Trophoblast cell (in vitro differentiated cells and primary cell): ENCODE measurements around the gene RYR1.
A peak's percentile ranks its signal among the peaks of the same experiment; 100 is the strongest.

Experiments
- DNase-seq, 2 donors: peaks; one replicate each; pipeline ENCODE4 v3.0.0-alpha.2; 2016
- H2AFZ ChIP-seq: 2 replicates; pipeline ENCODE4 v1.6.1; 2013; ENCODE audit warnings: low read length, moderate library complexity, mild to moderate bottlenecking; ENCODE audit not compliant: insufficient read depth, poor library complexity
- H2AK5ac ChIP-seq: 2 replicates; pipeline ENCODE4 v1.6.1; 2013; ENCODE audit warnings: mild to moderate bottlenecking, low read length
- H2BK120ac ChIP-seq: 2 replicates; pipeline ENCODE4 v1.6.1; 2013; ENCODE audit warnings: low read length, mild to moderate bottlenecking, moderate library complexity; ENCODE audit not compliant: insufficient read depth, poor library complexity
- H2BK12ac ChIP-seq: 2 replicates; pipeline ENCODE4 v1.6.1; 2013; ENCODE audit warnings: mild to moderate bottlenecking, low read length, moderate library complexity
- H2BK5ac ChIP-seq: 2 replicates; pipeline ENCODE4 v1.6.1; 2013; ENCODE audit warnings: low read length, low read depth, moderate library complexity, mild to moderate bottlenecking; ENCODE audit not compliant: poor library complexity
- H3K14ac ChIP-seq: 2 replicates; pipeline ENCODE4 v1.6.1; 2013; ENCODE audit warnings: mild to moderate bottlenecking, low read length
- H3K18ac ChIP-seq: 2 replicates; pipeline ENCODE4 v1.6.1; 2013; ENCODE audit warnings: mild to moderate bottlenecking, low read length
- H3K23ac ChIP-seq: 2 replicates; pipeline ENCODE4 v1.6.1; 2013; ENCODE audit warnings: low read length
- H3K27ac ChIP-seq: 2 replicates; pipeline ENCODE4 v1.5.1; 2013; ENCODE audit warnings: low read depth, mild to moderate bottlenecking, inconsistent platforms, low read length, moderate library complexity
- H3K27me3 ChIP-seq: 2 replicates; pipeline ENCODE4 v1.6.1; 2013; ENCODE audit warnings: inconsistent platforms, mild to moderate bottlenecking, low read length, moderate library complexity; ENCODE audit not compliant: insufficient read depth
- H3K36me3 ChIP-seq, 2 experiments: 1 replicate in 1 of 2; 2 replicates in 1 of 2; pipeline ENCODE4 v1.6.1; 2013; ENCODE audit warnings: low read length in 2 of 2, mild to moderate bottlenecking in 2 of 2, moderate library complexity in 1 of 2; ENCODE audit not compliant: insufficient read depth in 2 of 2, control insufficient read depth in 1 of 2
- H3K4ac ChIP-seq: 2 replicates; pipeline ENCODE4 v1.6.1; 2013; ENCODE audit warnings: low read depth, mild to moderate bottlenecking, low read length, moderate library complexity
- H3K4me1 ChIP-seq, 2 experiments: 1 replicate in 1 of 2; 2 replicates in 1 of 2; pipeline ENCODE4 v1.6.1; 2013; ENCODE audit warnings: low read length in 2 of 2, mild to moderate bottlenecking in 2 of 2, moderate library complexity in 1 of 2; ENCODE audit not compliant: insufficient read depth in 2 of 2, control insufficient read depth in 1 of 2
- H3K4me2 ChIP-seq: 2 replicates; pipeline ENCODE4 v1.6.1; 2013; ENCODE audit warnings: inconsistent platforms, mild to moderate bottlenecking, low read length, moderate library complexity
- H3K4me3 ChIP-seq: 2 replicates; pipeline ENCODE4 v1.5.1; 2013; ENCODE audit warnings: mild to moderate bottlenecking, low read depth, low read length, inconsistent platforms
- H3K79me1 ChIP-seq: one replicate; pipeline ENCODE4 v1.6.1; 2013; ENCODE audit warnings: low read length
- H3K79me2 ChIP-seq: 2 replicates; pipeline ENCODE4 v1.6.1; 2013; ENCODE audit warnings: low read length, mild to moderate bottlenecking; ENCODE audit not compliant: control insufficient read depth, insufficient read depth, poor library complexity
- H3K9ac ChIP-seq: 2 replicates; pipeline ENCODE4 v1.6.1; 2013; ENCODE audit warnings: mild to moderate bottlenecking, low read length
- H3K9me3 ChIP-seq: 2 replicates; pipeline ENCODE4 v1.6.1; 2013; ENCODE audit warnings: low read depth, mild to moderate bottlenecking, control low read depth, inconsistent platforms, low read length; ENCODE audit not compliant: insufficient read depth
- H4K12ac ChIP-seq: 2 replicates; pipeline ENCODE4 v1.6.1; 2013; ENCODE audit warnings: low read depth, mild to moderate bottlenecking, low read length, moderate library complexity
- H4K8ac ChIP-seq: 2 replicates; pipeline ENCODE4 v1.6.1; 2013; ENCODE audit warnings: low read depth, mild to moderate bottlenecking, low read length, moderate library complexity
- H4K91ac ChIP-seq: one replicate; pipeline ENCODE4 v1.6.1; 2013; ENCODE audit warnings: low read depth, mild to moderate bottlenecking, low read length, moderate library complexity
- WGBS: extraction: QIAGEN DNeasy Blood & Tissue Kit; methylation state at CpG from one replicate; pipeline ENCODE4 v1.1.7; 2013; ENCODE audit warnings: missing lambda C conversion rate; ENCODE audit not compliant: insufficient read length, insufficient coverage; ENCODE audit errors: extremely low coverage; 5-methylcytosine and 5-hydroxymethylcytosine counted together

RYR1 gene

GRCh38 chr19:38466050-38466449, 32.6 kb downstream of the RYR1 start:
- WGBS, result no CpG with 5 or more reads among the region's 26 CpGs
- Histone ChIP-seq H4K12ac (no peak overlapping the region), H3K4me1 (no peaks in the 10 kb centered on the region), H2AK5ac (no peak overlapping the region), H3K36me3 (no peaks in the 10 kb centered on the region), H3K4ac (no peak overlapping the region), H3K23ac (no peak overlapping the region), H3K9me3 (peaks cover 9% of the 10 kb centered on the region), H3K14ac (no peak overlapping the region), H2BK120ac (no peak overlapping the region), H3K4me2 (no peak overlapping the region), H4K91ac (no peak overlapping the region), H2BK5ac (no peak overlapping the region), H3K4me3 (no peak overlapping the region), H3K27ac (no peak overlapping the region), H2AFZ (no peak overlapping the region), H3K9ac (no peak overlapping the region), H3K79me2 (no peaks in the 10 kb centered on the region), H3K18ac (no peak overlapping the region), H4K8ac (no peak overlapping the region), H3K27me3 (no peaks in the 10 kb centered on the region), H3K79me1 (no peaks in the 10 kb centered on the region), H2BK12ac (no peak overlapping the region)
- DNase-seq, result no peak

GRCh38 chr19:38467541-38468525, 34.3 kb downstream of the RYR1 start:
- Histone ChIP-seq H4K91ac (no peak overlapping the region), H3K9ac (no peak overlapping the region), H3K23ac (no peak overlapping the region), H3K9me3 (peaks cover 9% of the 10 kb centered on the region), H3K4me2 (no peak overlapping the region), H2BK5ac (no peak overlapping the region), H2BK12ac (no peak overlapping the region), H3K79me1 (no peaks in the 10 kb centered on the region), H3K36me3 (no peaks in the 10 kb centered on the region), H3K14ac (no peak overlapping the region), H3K27me3 (no peaks in the 10 kb centered on the region), H3K18ac (no peak overlapping the region), H3K79me2 (no peaks in the 10 kb centered on the region), H2AK5ac (no peak overlapping the region), H3K4ac (no peak overlapping the region), H2AFZ (no peak overlapping the region), H2BK120ac (no peak overlapping the region), H3K4me1 (no peaks in the 10 kb centered on the region), H3K27ac (no peak overlapping the region), H4K8ac (no peak overlapping the region), H3K4me3 (peak overlapping the region; percentile 4), H4K12ac (no peak overlapping the region)
- 100% methylated on average over 1 of the region's 17 CpGs for WGBS
- no peak for DNase-seq

GRCh38 chr19:38469151-38469550, 35.7 kb downstream of the RYR1 start:
- H3K18ac ChIP-seq, result no peak overlapping the region
- H2AFZ ChIP-seq, result no peak overlapping the region
- no peaks in the 10 kb centered on the region for H3K36me3 ChIP-seq
- no peak overlapping the region for H3K23ac ChIP-seq
- no peak overlapping the region for H4K8ac ChIP-seq
- no peaks in the 10 kb centered on the region for H3K4me1 ChIP-seq
- H3K4me2 ChIP-seq, result no peak overlapping the region
- H2BK5ac ChIP-seq, result no peak overlapping the region
- no peak overlapping the region for H3K14ac ChIP-seq
- no peak overlapping the region for H2BK120ac ChIP-seq
- no peak overlapping the region for H4K91ac ChIP-seq
- no peaks in the 10 kb centered on the region for H3K27me3 ChIP-seq
- H3K79me1 ChIP-seq, result no peaks in the 10 kb centered on the region
- H4K12ac ChIP-seq, result no peak overlapping the region
- H3K9me3 ChIP-seq, result peaks cover 9% of the 10 kb centered on the region
- H3K4ac ChIP-seq, result no peak overlapping the region
- H2AK5ac ChIP-seq, result no peak overlapping the region
- WGBS, result no CpG with 5 or more reads among the region's 5 CpGs
- no peak overlapping the region for H2BK12ac ChIP-seq
- no peaks in the 10 kb centered on the region for H3K79me2 ChIP-seq
- no peak for DNase-seq
- H3K9ac ChIP-seq, result no peak overlapping the region
- no peak overlapping the region for H3K27ac ChIP-seq
- H3K4me3 ChIP-seq, result no peak overlapping the region

GRCh38 chr19:38470788-38471480, 37.4 kb downstream of the RYR1 start:
- no peaks in the 10 kb centered on the region for H3K36me3 ChIP-seq
- H4K91ac ChIP-seq, result no peak overlapping the region
- no peak overlapping the region for H3K9ac ChIP-seq
- H3K4me2 ChIP-seq, result no peak overlapping the region
- H2BK120ac ChIP-seq, result no peak overlapping the region
- no peak overlapping the region for H3K14ac ChIP-seq
- no peaks in the 10 kb centered on the region for H3K27me3 ChIP-seq
- no peak overlapping the region for H3K18ac ChIP-seq
- H4K8ac ChIP-seq, result no peak overlapping the region
- H3K27ac ChIP-seq, result no peak overlapping the region
- H3K4ac ChIP-seq, result no peak overlapping the region
- no peak overlapping the region for H2BK12ac ChIP-seq
- H3K79me1 ChIP-seq, result no peaks in the 10 kb centered on the region
- no peaks in the 10 kb centered on the region for H3K79me2 ChIP-seq
- peaks cover 8% of the 10 kb centered on the region for H3K9me3 ChIP-seq
- H4K12ac ChIP-seq, result no peak overlapping the region
- H2BK5ac ChIP-seq, result no peak overlapping the region
- no peak overlapping the region for H3K4me3 ChIP-seq
- no peak overlapping the region for H2AK5ac ChIP-seq
- no peak for DNase-seq
- no peak overlapping the region for H2AFZ ChIP-seq
- no peak overlapping the region for H3K23ac ChIP-seq
- WGBS, result no CpG with 5 or more reads among the region's 12 CpGs
- H3K4me1 ChIP-seq, result no peaks in the 10 kb centered on the region
